Measurements from ENCODE around the gene COX19. TPM values are rescaled to one million over a fixed set of nuclear protein-coding genes. Genes with fewer than 3 reads are reported as not detected.
A peak's percentile ranks its signal among the peaks of the same experiment; 100 is the strongest.

Gene COX19
- total and polyA plus RNA-seq, 2 of the 13 experiments (the other 11 are each of a cell fraction or from before 2014, with no cell fraction given) = 11.5 to 21.7 TPM

- TF ChIP-seq KLF15 (CRISPR knock-in tag; IDR thresholded peaks at IDR 0.05; ENCODE audit: borderline replicate concordance) (no peak), ZNF138 (CRISPR knock-in tag; IDR thresholded peaks at IDR 0.05; ENCODE audit: low read depth) (no peak), ZC3H13 (CRISPR knock-in tag; IDR thresholded peaks at IDR 0.05) (peak; percentile 92), MTA3 (CRISPR knock-in tag; IDR thresholded peaks at IDR 0.05) (no peak), RXRB (CRISPR knock-in tag; IDR thresholded peaks at IDR 0.05; ENCODE audit: borderline replicate concordance) (no peak), ZSCAN5A (CRISPR knock-in tag; IDR thresholded peaks at IDR 0.05; ENCODE audit: borderline replicate concordance) (no peak), ZNF20 (CRISPR knock-in tag; IDR thresholded peaks at IDR 0.05) (no peak), ZNF574 (CRISPR knock-in tag; IDR thresholded peaks at IDR 0.05) (0 out of 2 replicates have a peak, but pooled peaks have one; percentile 28), NFKB2 (CRISPR knock-in tag; IDR thresholded peaks at IDR 0.05; ENCODE audit: borderline replicate concordance) (no peak)
These were observed 8.9 kb downstream of the COX19 start (continued) for GRCh38 chr7:966291-967069.
